HepG2 (cell line): ENCODE data around the gene TMEM154. TPM values are rescaled to one million over a fixed set of nuclear protein-coding genes. Genes with fewer than 3 reads are reported as not detected.

ENCODE experiments used
- ATAC-seq: fragments of 200-7000 bp; cut with Tn5 transposase; 3 replicates; pipeline ENCODE4 v1.9.1; 2020; ENCODE audit warnings: mild to moderate bottlenecking, moderate library complexity
- BruUV-seq: library from RNA; stranded (reverse); fragments of 400-500 nt; replicated peaks from 2 replicates; lab custom pipeline; 2021; lab: Mats Ljungman, UMichigan
- CTCF ChIA-PET: fragments of 300-600 bp; formaldehyde crosslinking; extraction: SDS; loops from one replicate; lab custom pipeline; 2021; ENCODE audit warnings: low total read pairs, inconsistent platforms, low intra/inter-chr PET ratio; lab: Yijun Ruan, JAX
- POLR2A ChIA-PET: fragments of 350-600 bp; sonication (Branson Sonifier 250); formaldehyde crosslinking; loops from one replicate; lab custom pipeline; 2020; ENCODE audit warnings: antibody characterized with exemption, inconsistent platforms; lab: Yijun Ruan, JAX
- DNase-seq: peaks from one replicate; pipeline ENCODE4 v3.0.0-alpha.2; 2015; ENCODE audit warnings: low spot score
- FAIRE-seq: peaks from 3 replicates; lab custom pipeline; 2011; peaks lifted over from hg19 to GRCh38; lab: Jason Lieb, UNC
- H2AFZ ChIP-seq: one replicate; pipeline ENCODE4 v1.6.1; 2011; ENCODE audit warnings: low read length, inconsistent platforms
- H3K27ac ChIP-seq: fragments of 300-600 bp; 3 replicates; pipeline ENCODE4 v1.8.0; 2011; ENCODE audit warnings: mixed run types, mild to moderate bottlenecking, mixed read lengths, low read length, inconsistent platforms; ENCODE audit not compliant: insufficient read depth; ENCODE audit errors: extremely low read length
- H3K27me3 ChIP-seq, 2 experiments: fragments of 200-600 bp in 1 of 2; 2 replicates in 1 of 2; 3 replicates in 1 of 2; pipeline versions ENCODE4 v1.6.0 to v1.8.0; 2011; ENCODE audit warnings: low read length in 2 of 2, mild to moderate bottlenecking in 2 of 2, moderate library complexity in 2 of 2, inconsistent platforms in 1 of 2; ENCODE audit not compliant: insufficient read depth in 2 of 2, control insufficient read depth in 1 of 2
- H3K36me3 ChIP-seq, 2 experiments: fragments of 200-600 bp in 1 of 2; replicated peaks in 1 of 2; 2 replicates in 1 of 2; 3 replicates in 1 of 2; pipeline versions ENCODE4 v1.5.1 to v1.8.0; 2011; ENCODE audit warnings: low read length in 2 of 2, inconsistent platforms in 1 of 2; ENCODE audit not compliant: insufficient read depth in 2 of 2, control insufficient read depth in 1 of 2
- H3K4me1 ChIP-seq: 2 replicates; pipeline ENCODE4 v1.5.1; 2012; ENCODE audit warnings: low read length, inconsistent platforms; ENCODE audit not compliant: insufficient read depth
- H3K4me2 ChIP-seq: 2 replicates; pipeline ENCODE4 v1.6.0; 2011; ENCODE audit warnings: low read depth, low read length, inconsistent platforms
- H3K4me3 ChIP-seq, 3 experiments: fragments of 200-600 bp in 1 of 3; sonication (generic), shearing (Covaris generic) in 1 of 3; replicated peaks in 1 of 3; 2 replicates each; pipeline ENCODE4 v1.5.1; 2011 to 2016; ENCODE audit warnings: low read length in 3 of 3, inconsistent platforms in 2 of 3, low read depth in 2 of 3, mild to moderate bottlenecking in 2 of 3, control low read depth in 1 of 3, mixed read lengths in 1 of 3; ENCODE audit not compliant: insufficient read depth in 1 of 3
- H3K79me2 ChIP-seq: one replicate; pipeline ENCODE4 v1.6.1; 2011; ENCODE audit warnings: low read length, inconsistent platforms; ENCODE audit not compliant: insufficient read depth
- H3K9ac ChIP-seq: 2 replicates; pipeline ENCODE4 v1.6.0; 2011; ENCODE audit warnings: mild to moderate bottlenecking, low read depth, low read length, inconsistent platforms; ENCODE audit not compliant: insufficient read depth
- H3K9me3 ChIP-seq: 2 replicates; pipeline ENCODE4 v1.5.1; 2012; ENCODE audit warnings: mild to moderate bottlenecking, low read length
- H4K20me1 ChIP-seq: 2 replicates; pipeline ENCODE4 v1.6.0; 2011; ENCODE audit warnings: inconsistent platforms, mild to moderate bottlenecking, low read length, moderate library complexity; ENCODE audit not compliant: insufficient read depth
- E2F2 ChIP-seq: sonication (generic); formaldehyde crosslinking; IDR thresholded peaks from 2 replicates; pipeline ENCODE4 v1.4.0; 2020; ENCODE audit warnings: missing genetic modification reagents, borderline replicate concordance
- FOXK2 ChIP-seq: fragments of 450-650 bp; IDR thresholded peaks from 2 replicates; pipeline ENCODE4 v1.6.1; 2016
- HCFC1 ChIP-seq: fragments of 150-350 bp; IDR thresholded peaks from 2 replicates; pipeline ENCODE4 v1.6.1; 2014; ENCODE audit warnings: low read depth, low read length
- HOXA9 ChIP-seq: sonication (generic); formaldehyde crosslinking; IDR thresholded peaks from 2 replicates; pipeline ENCODE4 v1.8.1; 2022; ENCODE audit warnings: missing genetic modification reagents, mild to moderate bottlenecking, moderate library complexity, borderline replicate concordance
- KDM6A ChIP-seq: IDR thresholded peaks from 2 replicates; pipeline ENCODE4 v1.6.1; 2016; ENCODE audit warnings: low read depth
- NR2F2 ChIP-seq: IDR thresholded peaks from 2 replicates; pipeline ENCODE4 v1.6.1; 2012; ENCODE audit warnings: low read depth, inconsistent platforms, borderline replicate concordance
- NR3C1 ChIP-seq: sonication (generic); formaldehyde crosslinking; IDR thresholded peaks from 2 replicates; pipeline ENCODE4 v1.4.0; 2020; ENCODE audit warnings: missing genetic modification reagents
- SP140L ChIP-seq: sonication (generic); formaldehyde crosslinking; IDR thresholded peaks from 2 replicates; pipeline ENCODE4 v1.4.0; 2020; ENCODE audit warnings: missing genetic modification reagents, borderline replicate concordance
- ZNF20 ChIP-seq: sonication (generic); formaldehyde crosslinking; IDR thresholded peaks from 2 replicates; pipeline ENCODE4 v1.4.0; 2020; ENCODE audit warnings: mild to moderate bottlenecking, moderate library complexity, missing genetic modification reagents
- ZNF282 ChIP-seq: fragments of 450-650 bp; IDR thresholded peaks from 2 replicates; pipeline ENCODE4 v1.6.1; 2018; ENCODE audit not compliant: partially characterized antibody
- ZNF446 ChIP-seq: sonication (generic); formaldehyde crosslinking; IDR thresholded peaks from 2 replicates; pipeline ENCODE4 v1.5.0; 2020; ENCODE audit warnings: mild to moderate bottlenecking, missing genetic modification reagents
- ZNF562 ChIP-seq: sonication (generic); formaldehyde crosslinking; IDR thresholded peaks from 2 replicates; pipeline ENCODE4 v1.8.0; 2022; ENCODE audit warnings: missing genetic modification reagents, borderline replicate concordance
- ZNF788 ChIP-seq: sonication (generic); formaldehyde crosslinking; IDR thresholded peaks from 2 replicates; pipeline ENCODE4 v1.5.0; 2020; ENCODE audit warnings: mild to moderate bottlenecking, missing genetic modification reagents, borderline replicate concordance
- WGBS: methylation state at CpG from one replicate; pipeline ENCODE4 v1.1.6; 2017; ENCODE audit warnings: low lambda C conversion rate; 5-methylcytosine and 5-hydroxymethylcytosine counted together
- in situ Hi-C: cut with HindIII; loops from 2 replicates; pipeline ENCODE4 v1.10.0; 2017; ENCODE audit warnings: low pct_unique_long_range_greater_than_20kb; ENCODE audit not compliant: extremely low pct_ligation_motif_present
- intact Hi-C: fragments of 100-400 bp; cut with micrococcal nuclease; formaldehyde crosslinking; loops from one replicate; pipeline ENCODE4 v1.10.0; 2022; ENCODE audit not compliant: unreplicated experiment
- polyA plus RNA-seq, 8 experiments: library from polyadenylated mRNA; depleted of rRNA in 3 of 8; stranded (reverse) in 7 of 8; unstranded in 1 of 8; fragments of >200 nt; fragmentation: Illumina TruSeq in 4 of 8; extraction: Trizol in 4 of 8; gene quantifications; 2 replicates each; pipeline versions ENCODE4 v1.2.1 to v1.2.3, GENCODE V29; 2011 to 2016; ENCODE audit warnings: low read depth in 4 of 8, missing spikeins in 1 of 8, mixed read lengths in 1 of 8; ENCODE audit not compliant: insufficient read depth in 1 of 8
- total RNA-seq, 5 experiments: library from RNA; depleted of rRNA; stranded (reverse); fragments of >200 nt; fragmentation: Illumina TruSeq; extraction: Trizol; gene quantifications; 2 replicates each; pipeline ENCODE4 v1.2.3, GENCODE V29; 2016; ENCODE audit warnings: low read depth in 1 of 5
- TF ChIP-seq, protein P1 (sequence below): sonication (generic); formaldehyde crosslinking; IDR thresholded peaks from 2 replicates; pipeline ENCODE4 v1.5.1; 2020; ENCODE audit warnings: mild to moderate bottlenecking, missing genetic modification reagents, moderate library complexity
- TF ChIP-seq, protein P2 (sequence below): IDR thresholded peaks from 2 replicates; pipeline ENCODE4 v1.6.1; 2016; ENCODE audit warnings: missing genetic modification reagents, missing compliant biosample characterization
- TF ChIP-seq, protein P3 (sequence below): conservative IDR thresholded peaks from 2 replicates; pipeline ENCODE4 v1.6.1; 2018; ENCODE audit warnings: missing genetic modification reagents
- TF ChIP-seq, protein P4 (sequence below): IDR thresholded peaks from 2 replicates; pipeline ENCODE4 v1.6.1; 2016; ENCODE audit warnings: control low read depth

Gene TMEM154
- total and polyA plus RNA-seq, 2 of the 13 experiments (the other 11 are each of a cell fraction or from before 2014, with no cell fraction given): 0.03 TPM; not detected in 1

GRCh38 chr4:152729466-152729865 lies 49.7 kb upstream of the TMEM154 start (continued):
- TF ChIP-seq, protein P1, sequence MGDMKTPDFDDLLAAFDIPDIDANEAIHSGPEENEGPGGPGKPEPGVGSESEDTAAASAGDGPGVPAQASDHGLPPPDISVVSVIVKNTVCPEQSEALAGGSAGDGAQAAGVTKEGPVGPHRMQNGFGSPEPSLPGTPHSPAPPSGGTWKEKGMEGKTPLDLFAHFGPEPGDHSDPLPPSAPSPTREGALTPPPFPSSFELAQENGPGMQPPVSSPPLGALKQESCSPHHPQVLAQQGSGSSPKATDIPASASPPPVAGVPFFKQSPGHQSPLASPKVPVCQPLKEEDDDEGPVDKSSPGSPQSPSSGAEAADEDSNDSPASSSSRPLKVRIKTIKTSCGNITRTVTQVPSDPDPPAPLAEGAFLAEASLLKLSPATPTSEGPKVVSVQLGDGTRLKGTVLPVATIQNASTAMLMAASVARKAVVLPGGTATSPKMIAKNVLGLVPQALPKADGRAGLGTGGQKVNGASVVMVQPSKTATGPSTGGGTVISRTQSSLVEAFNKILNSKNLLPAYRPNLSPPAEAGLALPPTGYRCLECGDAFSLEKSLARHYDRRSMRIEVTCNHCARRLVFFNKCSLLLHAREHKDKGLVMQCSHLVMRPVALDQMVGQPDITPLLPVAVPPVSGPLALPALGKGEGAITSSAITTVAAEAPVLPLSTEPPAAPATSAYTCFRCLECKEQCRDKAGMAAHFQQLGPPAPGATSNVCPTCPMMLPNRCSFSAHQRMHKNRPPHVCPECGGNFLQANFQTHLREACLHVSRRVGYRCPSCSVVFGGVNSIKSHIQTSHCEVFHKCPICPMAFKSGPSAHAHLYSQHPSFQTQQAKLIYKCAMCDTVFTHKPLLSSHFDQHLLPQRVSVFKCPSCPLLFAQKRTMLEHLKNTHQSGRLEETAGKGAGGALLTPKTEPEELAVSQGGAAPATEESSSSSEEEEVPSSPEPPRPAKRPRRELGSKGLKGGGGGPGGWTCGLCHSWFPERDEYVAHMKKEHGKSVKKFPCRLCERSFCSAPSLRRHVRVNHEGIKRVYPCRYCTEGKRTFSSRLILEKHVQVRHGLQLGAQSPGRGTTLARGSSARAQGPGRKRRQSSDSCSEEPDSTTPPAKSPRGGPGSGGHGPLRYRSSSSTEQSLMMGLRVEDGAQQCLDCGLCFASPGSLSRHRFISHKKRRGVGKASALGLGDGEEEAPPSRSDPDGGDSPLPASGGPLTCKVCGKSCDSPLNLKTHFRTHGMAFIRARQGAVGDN (CRISPR knock-in tag): no peak
- no peak for TF ChIP-seq FOXK2
- TF ChIP-seq, protein P2, sequence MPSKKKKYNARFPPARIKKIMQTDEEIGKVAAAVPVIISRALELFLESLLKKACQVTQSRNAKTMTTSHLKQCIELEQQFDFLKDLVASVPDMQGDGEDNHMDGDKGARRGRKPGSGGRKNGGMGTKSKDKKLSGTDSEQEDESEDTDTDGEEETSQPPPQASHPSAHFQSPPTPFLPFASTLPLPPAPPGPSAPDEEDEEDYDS: no peak
- no peak for TF ChIP-seq ZNF446 (CRISPR knock-in tag)
- no peak for TF ChIP-seq ZNF788 (CRISPR knock-in tag)

DNA sequence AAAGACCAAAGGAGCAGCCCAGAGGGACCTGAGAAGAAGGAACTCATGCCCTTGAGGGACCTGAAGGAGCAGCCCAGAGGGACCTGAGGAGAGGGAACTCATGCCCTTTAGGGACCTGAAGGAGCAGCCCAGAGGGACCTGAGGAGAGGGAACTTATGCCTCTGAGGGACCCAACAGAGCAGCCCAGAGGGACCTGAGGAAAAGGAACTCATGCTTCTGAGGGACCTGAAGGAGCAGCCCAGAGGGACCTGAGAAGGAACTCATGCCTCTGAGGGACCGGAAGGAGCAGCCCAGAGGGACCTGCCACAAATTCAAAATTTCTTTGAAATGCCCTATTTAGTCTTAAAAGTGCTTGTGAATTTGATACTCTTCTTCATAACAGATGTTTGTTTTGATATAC lies 48.5 kb upstream of the TMEM154 start:
- Histone ChIP-seq H3K36me3 (no peaks in the 10 kb centered on the region), H3K4me2 (no peak overlapping the region), H4K20me1 (no peaks in the 10 kb centered on the region), H3K27me3 (no peaks in the 10 kb centered on the region), H3K4me3 (no peak overlapping the region), H3K9me3 (no peaks in the 10 kb centered on the region), H3K9ac (no peak overlapping the region), H3K27ac (no peak overlapping the region), H2AFZ (no peak overlapping the region), H3K4me1 (no peaks in the 10 kb centered on the region), H3K79me2 (no peaks in the 10 kb centered on the region)
- ChIA-PET CTCF (no interaction called here), POLR2A (no interaction called here)
- no peak for ATAC-seq
- in situ Hi-C loops: loop anchor here (10.0 kb wide), 1 partner anchor 274 kb away; no protein-coding TSS in a partner anchor
- FAIRE-seq: no peak
- no TSS peak for BruUV-seq
- 79% methylated on average over 1 of the region's 1 CpG for WGBS
- intact Hi-C loops: no loop called here
- DNase-seq: no peak
- TF ChIP-seq HOXA9 (CRISPR knock-in tag): no peak
- TF ChIP-seq ZNF20 (CRISPR knock-in tag): no peak
- no peak for TF ChIP-seq NR3C1 (CRISPR knock-in tag)
- TF ChIP-seq NR2F2: no peak
- TF ChIP-seq, protein P3, sequence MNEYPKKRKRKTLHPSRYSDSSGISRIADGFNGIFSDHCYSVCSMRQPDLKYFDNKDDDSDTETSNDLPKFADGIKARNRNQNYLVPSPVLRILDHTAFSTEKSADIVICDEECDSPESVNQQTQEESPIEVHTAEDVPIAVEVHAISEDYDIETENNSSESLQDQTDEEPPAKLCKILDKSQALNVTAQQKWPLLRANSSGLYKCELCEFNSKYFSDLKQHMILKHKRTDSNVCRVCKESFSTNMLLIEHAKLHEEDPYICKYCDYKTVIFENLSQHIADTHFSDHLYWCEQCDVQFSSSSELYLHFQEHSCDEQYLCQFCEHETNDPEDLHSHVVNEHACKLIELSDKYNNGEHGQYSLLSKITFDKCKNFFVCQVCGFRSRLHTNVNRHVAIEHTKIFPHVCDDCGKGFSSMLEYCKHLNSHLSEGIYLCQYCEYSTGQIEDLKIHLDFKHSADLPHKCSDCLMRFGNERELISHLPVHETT (CRISPR knock-in tag): no peak
- TF ChIP-seq E2F2 (CRISPR knock-in tag): no peak
- no peak for TF ChIP-seq ZNF282
- TF ChIP-seq ZNF562 (CRISPR knock-in tag): no peak
- TF ChIP-seq, protein P4, sequence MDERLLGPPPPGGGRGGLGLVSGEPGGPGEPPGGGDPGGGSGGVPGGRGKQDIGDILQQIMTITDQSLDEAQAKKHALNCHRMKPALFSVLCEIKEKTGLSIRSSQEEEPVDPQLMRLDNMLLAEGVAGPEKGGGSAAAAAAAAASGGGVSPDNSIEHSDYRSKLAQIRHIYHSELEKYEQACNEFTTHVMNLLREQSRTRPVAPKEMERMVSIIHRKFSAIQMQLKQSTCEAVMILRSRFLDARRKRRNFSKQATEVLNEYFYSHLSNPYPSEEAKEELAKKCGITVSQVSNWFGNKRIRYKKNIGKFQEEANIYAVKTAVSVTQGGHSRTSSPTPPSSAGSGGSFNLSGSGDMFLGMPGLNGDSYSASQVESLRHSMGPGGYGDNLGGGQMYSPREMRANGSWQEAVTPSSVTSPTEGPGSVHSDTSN (CRISPR knock-in tag): no peak
- TF ChIP-seq SP140L (CRISPR knock-in tag): no peak
- no peak for TF ChIP-seq KDM6A
- no peak for TF ChIP-seq HCFC1
